Activated T-helper 1 cell treated with anti-CD3 and anti-CD28 coated beads, Interleukin-2, amount 50 U/mL, for 16 hours (primary cell): ENCODE measurements around the gene SLC23A2.

Experiments
- DNase-seq, 2 donors: peaks; one replicate each; pipeline ENCODE4 v3.0.0-alpha.2; 2020; ENCODE audit warnings: low read depth in 1 of 2, low spot score in 1 of 2

The SLC23A2 gene

GRCh38 chr20:4905613-4906012 lies 95.7 kb downstream of the SLC23A2 start:
- no peak for DNase-seq

GRCh38 chr20:4905195-4905594 lies 96.1 kb downstream of the SLC23A2 start:
- DNase-seq: no peak

GRCh38 chr20:4904127-4904860 lies 97.0 kb downstream of the SLC23A2 start:
- no peak for DNase-seq

- no peak for DNase-seq
These were observed 98.5 kb downstream of the SLC23A2 start for GRCh38 chr20:4902788-4903187.

- DNase-seq: no peak
These were observed 100.1 kb downstream of the SLC23A2 start for GRCh38 chr20:4901031-4901818.

- DNase-seq: no peak
These were observed 102.7 kb downstream of the SLC23A2 start for GRCh38 chr20:4898282-4899244.

- no peak for DNase-seq
These were observed 103.7 kb downstream of the SLC23A2 start for GRCh38 chr20:4897600-4897999.

- DNase-seq: no peak
These were observed 104.3 kb downstream of the SLC23A2 start for GRCh38 chr20:4896971-4897497.

- DNase-seq: no peak
These were observed 105.1 kb downstream of the SLC23A2 start for GRCh38 chr20:4896119-4896702.

- no peak for DNase-seq
These were observed 106.3 kb downstream of the SLC23A2 start for GRCh38 chr20:4894981-4895381.

- no peak for DNase-seq
These were observed 106.9 kb downstream of the SLC23A2 start for GRCh38 chr20:4894409-4894808.

GRCh38 chr20:4893709-4894108 lies 107.6 kb downstream of the SLC23A2 start:
- DNase-seq: no peak

- no peak for DNase-seq
These were observed 109.3 kb downstream of the SLC23A2 start for GRCh38 chr20:4891997-4892396.

GRCh38 chr20:4891190-4891763 lies 110.0 kb downstream of the SLC23A2 start:
- no peak for DNase-seq

GRCh38 chr20:4889446-4889845 lies 111.9 kb downstream of the SLC23A2 start:
- DNase-seq: no peak

GRCh38 chr20:4887586-4887985 lies 113.7 kb downstream of the SLC23A2 start:
- DNase-seq: no peak

GRCh38 chr20:4886771-4887527 lies 114.4 kb downstream of the SLC23A2 start:
- DNase-seq: no peak

GRCh38 chr20:4885877-4886276 lies 115.4 kb downstream of the SLC23A2 start:
- DNase-seq: no peak

- DNase-seq: no peak
These were observed 117.8 kb downstream of the SLC23A2 start for GRCh38 chr20:4883546-4883945.

GRCh38 chr20:4883051-4883450 lies 118.3 kb downstream of the SLC23A2 start:
- DNase-seq: no peak
